Neural progenitor cell (in vitro differentiated cells): Measurements from ENCODE around the gene DENND5B. TPM values are rescaled to one million over a fixed set of nuclear protein-coding genes. Genes with fewer than 3 reads are reported as not detected.

ENCODE experiments used
- DNase-seq: peaks from one replicate; pipeline ENCODE4 v3.0.0-alpha.2; 2016; ENCODE audit warnings: low spot score
- H2AFZ ChIP-seq: fragments of 200-600 bp; sonication (generic); replicated peaks from 2 replicates; pipeline ENCODE4 v1.6.1; 2016; ENCODE audit warnings: antibody characterized with exemption
- H3F3A ChIP-seq: fragments of 200-600 bp; sonication (generic); 2 replicates; pipeline ENCODE4 v1.6.1; 2016; ENCODE audit warnings: antibody characterized with exemption, low read depth
- H3K27ac ChIP-seq: fragments of 200-600 bp; sonication (generic); 2 replicates; pipeline ENCODE4 v1.5.1; 2016; ENCODE audit warnings: mild to moderate bottlenecking
- H3K27me3 ChIP-seq: fragments of 200-600 bp; sonication (generic); 2 replicates; pipeline ENCODE4 v1.6.1; 2016; ENCODE audit warnings: mild to moderate bottlenecking, moderate library complexity
- H3K36me3 ChIP-seq: fragments of 200-600 bp; sonication (generic); 2 replicates; pipeline ENCODE4 v1.5.1; 2016
- H3K4me1 ChIP-seq: fragments of 200-600 bp; sonication (generic); 2 replicates; pipeline ENCODE4 v1.6.1; 2016; ENCODE audit warnings: mixed run types
- H3K4me2 ChIP-seq: fragments of 200-600 bp; sonication (generic); 2 replicates; pipeline ENCODE4 v1.6.1; 2016
- H3K4me3 ChIP-seq: fragments of 200-600 bp; sonication (generic); 2 replicates; pipeline ENCODE4 v1.5.1; 2016
- H3K79me2 ChIP-seq: fragments of 200-600 bp; sonication (generic); 2 replicates; pipeline ENCODE4 v1.6.1; 2016; ENCODE audit warnings: low read depth
- H3K9ac ChIP-seq: fragments of 200-600 bp; sonication (generic); 2 replicates; pipeline ENCODE4 v1.6.1; 2016
- H3K9me3 ChIP-seq: fragments of 200-600 bp; sonication (generic); 2 replicates; pipeline ENCODE4 v1.5.1; 2016; ENCODE audit warnings: low read depth
- H4K20me1 ChIP-seq: fragments of 200-600 bp; sonication (generic); 2 replicates; pipeline ENCODE4 v1.6.1; 2016; ENCODE audit warnings: low read depth
- H3K27ac Mint-ChIP-seq: 3 replicates; pipeline ENCODE4 v1.8.0; 2021; ENCODE audit warnings: mixed read lengths
- H3K27me3 Mint-ChIP-seq: 2 replicates; pipeline ENCODE4 v1.8.0; 2022; ENCODE audit warnings: low read depth, mild to moderate bottlenecking, inconsistent platforms, moderate library complexity, mixed read lengths; ENCODE audit not compliant: insufficient read depth
- H3K36me3 Mint-ChIP-seq: 3 replicates; pipeline ENCODE4 v1.8.0; 2021; ENCODE audit warnings: mixed read lengths
- H3K4me1 Mint-ChIP-seq: 3 replicates; pipeline ENCODE4 v1.8.0; 2021; ENCODE audit warnings: mixed read lengths
- H3K4me3 Mint-ChIP-seq: 3 replicates; pipeline ENCODE4 v1.8.0; 2021; ENCODE audit warnings: mild to moderate bottlenecking, moderate library complexity, mixed read lengths
- H3K9me3 Mint-ChIP-seq: 3 replicates; pipeline ENCODE4 v1.8.0; 2020; ENCODE audit warnings: mixed read lengths
- CTCF ChIP-seq: fragments of 200-600 bp; sonication (generic); IDR thresholded peaks from 2 replicates; pipeline ENCODE4 v1.5.1; 2017; ENCODE audit warnings: antibody characterized with exemption, mild to moderate bottlenecking
- EZH2 ChIP-seq: fragments of 200-600 bp; sonication (generic); IDR thresholded peaks from 2 replicates; pipeline ENCODE4 v1.6.1; 2017; ENCODE audit warnings: antibody characterized with exemption, mild to moderate bottlenecking, moderate library complexity
- EZH2phosphoT487 ChIP-seq: fragments of 200-600 bp; sonication (generic); IDR thresholded peaks from 2 replicates; pipeline ENCODE4 v1.6.1; 2017; ENCODE audit warnings: antibody characterized with exemption
- total RNA-seq: library from RNA; depleted of rRNA; stranded (reverse); fragments of >200 nt; gene quantifications from 2 replicates; pipeline ENCODE4 v1.2.3, GENCODE V29; 2015; ENCODE audit warnings: low replicate concordance

The DENND5B gene
- total RNA-seq, 1 donor from 2014 or later: 24.2 TPM

- Histone ChIP-seq H4K20me1 (no peaks in the 10 kb centered on the region), H3K4me2 (no peak overlapping the region), H3K9ac (no peak overlapping the region), H3F3A (no peaks in the 10 kb centered on the region), H3K36me3 (no peaks in the 10 kb centered on the region), H3K4me3 (no peak overlapping the region), H3K79me2 (no peaks in the 10 kb centered on the region), H3K9me3 (no peaks in the 10 kb centered on the region), H3K27ac (no peak overlapping the region), H3K27me3 (no peaks in the 10 kb centered on the region), H2AFZ (no peak overlapping the region), H3K4me1 (peaks cover 5% of the 10 kb centered on the region)
- Mint-ChIP-seq H3K4me1 (no peaks in the 10 kb centered on the region), H3K27me3 (no peaks in the 10 kb centered on the region), H3K4me3 (no peak overlapping the region), H3K27ac (no peak overlapping the region), H3K36me3 (no peaks in the 10 kb centered on the region), H3K9me3 (no peaks in the 10 kb centered on the region)
- TF ChIP-seq CTCF (no peak), EZH2phosphoT487 (no peak), EZH2 (no peak)
- DNase-seq: no peak
Observed at GRCh38 chr12:31600252-31600651, 9.3 kb upstream of the DENND5B start.

GRCh38 chr12:31599053-31599452 lies 8.1 kb upstream of the DENND5B start:
- TF ChIP-seq EZH2phosphoT487 (no peak), CTCF (no peak), EZH2 (no peak)
- no peak overlapping the region for H3K27ac Mint-ChIP-seq
- H3K4me1 Mint-ChIP-seq: no peaks in the 10 kb centered on the region
- no peaks in the 10 kb centered on the region for H3K4me1 ChIP-seq
- no peaks in the 10 kb centered on the region for H3K9me3 Mint-ChIP-seq
- no peak for DNase-seq
- H3K4me2 ChIP-seq: no peak overlapping the region
- no peaks in the 10 kb centered on the region for H3K79me2 ChIP-seq
- H3K27ac ChIP-seq: no peak overlapping the region
- no peak overlapping the region for H3K9ac ChIP-seq
- no peaks in the 10 kb centered on the region for H3F3A ChIP-seq
- no peaks in the 10 kb centered on the region for H3K36me3 ChIP-seq
- no peaks in the 10 kb centered on the region for H3K27me3 ChIP-seq
- no peaks in the 10 kb centered on the region for H4K20me1 ChIP-seq
- no peak overlapping the region for H3K4me3 Mint-ChIP-seq
- no peaks in the 10 kb centered on the region for H3K36me3 Mint-ChIP-seq
- no peaks in the 10 kb centered on the region for H3K27me3 Mint-ChIP-seq
- H3K4me3 ChIP-seq: no peak overlapping the region
- H3K9me3 ChIP-seq: no peaks in the 10 kb centered on the region
- H2AFZ ChIP-seq: no peak overlapping the region

DNA sequence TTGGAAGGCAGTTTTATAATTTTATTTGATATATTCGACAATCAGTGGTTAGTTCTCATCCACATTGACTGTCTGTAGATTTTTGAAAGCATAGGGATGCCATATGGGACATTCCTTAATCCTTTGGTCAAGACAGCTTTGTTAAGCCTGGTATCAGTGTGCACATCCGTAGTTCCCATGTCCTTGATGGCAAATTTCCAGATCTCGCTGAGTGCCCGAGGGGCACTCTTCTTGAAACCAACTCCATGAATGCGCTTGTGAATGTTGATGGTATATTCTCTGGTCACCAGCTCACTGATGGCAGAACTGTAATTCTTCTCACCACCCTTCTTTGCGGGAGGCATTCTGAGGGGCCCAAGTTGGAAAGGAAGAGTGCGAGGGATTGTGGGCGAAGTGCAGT lies 6.1 kb upstream of the DENND5B start:
- Histone ChIP-seq H3K4me2 (no peak overlapping the region), H3K36me3 (no peaks in the 10 kb centered on the region), H4K20me1 (peaks cover 2% of the 10 kb centered on the region), H3K4me1 (no peaks in the 10 kb centered on the region), H3K9ac (no peak overlapping the region), H3K79me2 (no peaks in the 10 kb centered on the region), H3F3A (no peaks in the 10 kb centered on the region), H3K9me3 (no peaks in the 10 kb centered on the region), H2AFZ (no peak overlapping the region), H3K27me3 (peaks cover 9% of the 10 kb centered on the region), H3K27ac (no peak overlapping the region), H3K4me3 (no peak overlapping the region)
- Mint-ChIP-seq H3K4me3 (no peak overlapping the region), H3K4me1 (peaks cover 2% of the 10 kb centered on the region), H3K27ac (no peak overlapping the region), H3K9me3 (no peaks in the 10 kb centered on the region), H3K36me3 (no peaks in the 10 kb centered on the region), H3K27me3 (no peaks in the 10 kb centered on the region)
- TF ChIP-seq EZH2phosphoT487 (no peak), EZH2 (no peak), CTCF (no peak)
- DNase-seq: no peak

DNA sequence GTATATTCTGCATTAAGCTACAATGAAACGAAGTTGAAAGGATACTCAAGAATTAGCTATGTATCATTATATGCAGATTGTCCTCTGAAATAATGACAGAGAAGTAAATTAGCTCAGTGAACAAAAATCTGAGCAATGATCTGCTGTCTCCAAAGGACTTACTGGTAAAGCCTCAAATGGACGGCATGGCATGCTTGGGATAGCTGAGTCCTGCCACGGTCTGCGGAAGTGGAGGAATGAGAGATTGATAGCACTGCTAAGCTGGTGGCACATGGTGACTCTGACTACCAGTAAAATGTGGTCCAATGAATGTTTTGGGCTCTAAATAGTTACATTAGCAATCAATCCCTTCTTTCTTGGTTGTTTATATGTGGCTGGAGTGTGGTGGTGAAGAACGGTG lies 3.7 kb upstream of the DENND5B start:
- H3F3A ChIP-seq: peaks cover 3% of the 10 kb centered on the region
- no peaks in the 10 kb centered on the region for H3K27me3 Mint-ChIP-seq
- H3K79me2 ChIP-seq: peaks cover 5% of the 10 kb centered on the region
- no peaks in the 10 kb centered on the region for H3K4me1 ChIP-seq
- H3K36me3 ChIP-seq: no peaks in the 10 kb centered on the region
- no peaks in the 10 kb centered on the region for H3K36me3 Mint-ChIP-seq
- H2AFZ ChIP-seq: no peak overlapping the region
- H4K20me1 ChIP-seq: peaks cover 3% of the 10 kb centered on the region
- no peak overlapping the region for H3K27ac Mint-ChIP-seq
- no peaks in the 10 kb centered on the region for H3K9me3 ChIP-seq
- no peak for DNase-seq
- TF ChIP-seq CTCF (no peak), EZH2 (no peak), EZH2phosphoT487 (no peak)
- peaks cover 18% of the 10 kb centered on the region for H3K27me3 ChIP-seq
- H3K4me1 Mint-ChIP-seq: peaks cover 10% of the 10 kb centered on the region
- no peak overlapping the region for H3K4me3 Mint-ChIP-seq
- no peak overlapping the region for H3K4me3 ChIP-seq
- no peak overlapping the region for H3K27ac ChIP-seq
- no peak overlapping the region for H3K9ac ChIP-seq
- H3K4me2 ChIP-seq: no peak overlapping the region
- H3K9me3 Mint-ChIP-seq: no peaks in the 10 kb centered on the region
